HG03457 (cell line): ENCODE measurements around the gene GABRQ.
"Not testable (repeated sequence)": the region's sequence is repeated elsewhere in the genome, so short reads cannot be mapped to it uniquely, and the experiment has no call there.

ENCODE experiments used
- ATAC-seq: cut with Tn5 transposase; IDR thresholded peaks from one replicate; pipeline ENCODE4 v1.9.1; 2021; ENCODE audit warnings: moderate number of reproducible peaks; ENCODE audit not compliant: unreplicated experiment

Gene GABRQ

DNA sequence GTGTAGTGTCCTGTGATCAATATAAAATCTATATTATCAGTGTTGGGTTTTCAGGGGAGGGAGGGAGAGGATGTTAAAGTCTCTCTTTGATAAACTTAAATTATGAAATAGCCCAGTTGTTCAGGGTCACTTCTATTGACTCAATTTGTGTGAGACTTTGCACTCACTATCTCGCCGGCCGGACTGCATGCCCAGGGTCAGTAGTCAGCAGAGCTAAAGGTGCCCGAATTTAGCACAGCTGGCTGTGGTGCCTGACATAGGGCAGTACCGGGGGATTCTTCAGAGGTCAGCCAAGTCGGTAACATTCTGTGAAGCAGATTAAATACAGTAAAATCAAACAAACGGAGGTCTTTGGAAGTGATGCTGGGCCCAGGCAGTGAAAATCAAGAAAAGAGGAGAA, 19.2 kb downstream of the GABRQ start:
- ATAC-seq = no peak

- ATAC-seq = no peak
Observed at GRCh38 chrX:152658302-152658701, 20.6 kb downstream of the GABRQ start.

DNA sequence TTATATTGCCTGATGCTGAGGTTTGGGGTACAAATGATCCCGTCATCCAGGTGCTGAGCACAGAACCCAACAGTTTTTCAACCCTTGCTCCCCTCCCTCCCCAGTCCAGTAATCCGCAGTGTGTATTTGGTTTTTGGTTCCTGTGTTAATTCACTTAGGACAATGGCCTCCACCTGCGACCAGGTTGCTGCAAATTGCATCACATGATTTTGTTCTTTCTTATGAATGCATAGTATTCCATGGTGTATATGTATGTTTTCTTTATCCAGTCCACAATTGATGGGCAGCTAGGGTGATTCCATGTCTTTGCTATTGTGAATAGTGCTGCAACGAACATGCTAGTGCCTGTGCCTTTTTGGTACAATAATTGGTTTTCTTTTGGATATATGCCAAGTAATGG, 25.4 kb downstream of the GABRQ start:
- ATAC-seq = no peak

DNA sequence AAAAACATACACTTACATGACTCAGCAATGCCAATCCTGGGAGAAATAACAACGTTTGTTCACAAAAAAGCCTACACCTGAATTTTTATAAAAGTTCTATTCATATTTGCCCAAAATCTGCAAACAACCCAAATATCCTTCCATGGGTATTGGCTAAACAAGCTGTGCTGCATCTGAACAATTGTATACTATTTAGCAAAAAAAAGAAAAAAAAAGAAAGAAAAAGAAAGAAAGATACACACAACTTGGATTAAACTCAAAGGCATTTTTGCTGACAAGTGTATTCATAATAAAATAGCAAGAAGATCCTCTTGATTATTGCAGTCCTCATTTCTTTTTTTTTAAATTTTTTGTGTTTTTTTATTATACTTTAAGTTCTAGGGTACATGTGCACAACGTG, 36.4 kb downstream of the GABRQ start:
- ATAC-seq = no peak

GRCh38 chrX:152674652-152675051, 37.0 kb downstream of the GABRQ start:
- not testable (repeated sequence) for ATAC-seq

DNA sequence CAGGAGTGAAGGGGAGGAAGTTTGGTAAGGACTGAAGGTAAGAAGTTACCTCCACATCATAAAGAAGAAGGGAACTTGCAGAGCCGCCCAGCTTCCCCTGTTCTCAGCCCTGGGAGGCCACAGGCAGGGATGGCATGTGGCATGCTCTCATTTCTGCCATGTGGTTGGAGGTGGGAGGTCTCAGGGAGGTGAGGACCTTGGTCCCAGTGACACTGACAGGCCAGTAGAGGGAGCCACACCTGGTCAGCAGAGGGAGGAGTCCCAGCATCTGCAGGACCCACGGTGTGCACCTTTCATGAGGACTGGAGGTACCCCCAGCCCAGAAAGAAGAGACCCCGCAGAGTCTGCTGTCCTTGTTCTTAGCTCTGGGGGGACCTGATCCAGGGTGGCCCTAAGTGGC, 43.3 kb downstream of the GABRQ start:
- peak; percentile 72 for ATAC-seq

- not testable (repeated sequence) for ATAC-seq
Observed at GRCh38 chrX:152697952-152698931, 60.5 kb downstream of the GABRQ start, which contains the start of gene MAGEA3. TSS of gene MAGEA3 (plus strand) at chrX:152698794. CDS start at chrX:152700833, 2,039 bp downstream.

DNA sequence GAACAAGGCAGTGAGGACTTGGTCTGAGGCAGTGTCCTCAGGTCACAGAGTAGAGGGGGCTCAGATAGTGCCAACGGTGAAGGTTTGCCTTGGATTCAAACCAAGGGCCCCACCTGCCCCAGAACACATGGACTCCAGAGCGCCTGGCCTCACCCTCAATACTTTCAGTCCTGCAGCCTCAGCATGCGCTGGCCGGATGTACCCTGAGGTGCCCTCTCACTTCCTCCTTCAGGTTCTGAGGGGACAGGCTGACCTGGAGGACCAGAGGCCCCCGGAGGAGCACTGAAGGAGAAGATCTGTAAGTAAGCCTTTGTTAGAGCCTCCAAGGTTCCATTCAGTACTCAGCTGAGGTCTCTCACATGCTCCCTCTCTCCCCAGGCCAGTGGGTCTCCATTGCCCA, 62.7 kb downstream of the GABRQ start:
- ATAC-seq = not testable (repeated sequence)

DNA sequence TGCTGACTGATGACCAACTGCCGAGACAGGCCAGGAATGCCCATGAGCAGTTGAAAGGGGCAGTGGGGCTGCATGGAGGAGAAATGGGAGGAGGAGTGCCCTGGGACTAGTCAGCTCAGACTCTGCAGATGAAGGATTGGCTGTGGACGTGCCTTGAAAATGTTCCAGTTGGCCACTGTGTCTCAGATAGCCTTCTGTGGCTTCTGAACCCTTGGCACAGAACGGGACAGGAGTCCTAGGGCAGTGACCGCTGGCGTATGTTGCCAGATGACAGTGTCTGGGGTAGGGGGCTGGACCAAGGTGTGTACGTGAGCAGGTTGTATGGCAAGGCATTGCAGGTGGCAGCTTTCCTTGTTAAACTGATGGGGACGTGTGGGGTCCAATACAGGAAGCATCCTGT, 68.8 kb downstream of the GABRQ start:
- ATAC-seq = not testable (repeated sequence)
